ENCODE measurements around the gene MCU. TPM values are rescaled to one million over a fixed set of nuclear protein-coding genes. Genes with fewer than 3 reads are reported as not detected.
A peak's percentile ranks its signal among the peaks of the same experiment; 100 is the strongest.

The MCU gene
- polyA plus RNA-seq, 3 donors, result 36.2 to 42.6 (median 39.6) TPM

DNA sequence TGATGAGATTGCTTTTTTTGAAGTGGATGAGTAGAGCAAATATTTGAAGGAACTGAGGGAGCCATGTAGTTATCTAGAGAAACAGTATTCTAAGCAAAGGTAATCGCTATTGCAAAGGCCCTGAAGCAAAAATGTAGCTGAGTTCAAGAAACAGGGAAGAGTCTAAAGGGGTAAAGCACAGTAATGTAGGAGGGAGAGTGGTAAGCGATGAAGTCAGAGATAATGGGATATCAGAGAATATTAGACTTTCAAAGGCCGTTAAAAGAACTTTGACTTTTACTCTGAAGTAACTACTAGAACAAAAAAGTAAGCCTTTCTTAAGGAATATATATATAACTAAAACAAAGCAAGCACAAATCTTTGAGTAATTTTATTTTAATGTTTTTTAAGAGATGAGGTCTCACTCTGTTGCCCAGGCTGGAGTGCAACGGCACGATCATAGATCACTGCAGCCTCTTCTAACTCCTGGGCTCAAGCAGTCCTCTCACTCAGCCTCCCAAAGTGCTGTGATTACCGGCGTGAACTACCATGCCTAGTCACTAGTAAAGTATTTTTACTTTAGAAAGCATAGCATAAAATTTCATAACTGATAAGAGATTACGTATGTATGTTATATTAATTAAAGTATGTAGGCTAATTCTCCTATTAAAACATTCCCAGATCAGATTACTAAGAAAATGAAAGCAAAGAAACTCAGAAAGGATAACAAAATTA, 139.9 kb downstream of the MCU start:
- DNase-seq, result no peak

DNA sequence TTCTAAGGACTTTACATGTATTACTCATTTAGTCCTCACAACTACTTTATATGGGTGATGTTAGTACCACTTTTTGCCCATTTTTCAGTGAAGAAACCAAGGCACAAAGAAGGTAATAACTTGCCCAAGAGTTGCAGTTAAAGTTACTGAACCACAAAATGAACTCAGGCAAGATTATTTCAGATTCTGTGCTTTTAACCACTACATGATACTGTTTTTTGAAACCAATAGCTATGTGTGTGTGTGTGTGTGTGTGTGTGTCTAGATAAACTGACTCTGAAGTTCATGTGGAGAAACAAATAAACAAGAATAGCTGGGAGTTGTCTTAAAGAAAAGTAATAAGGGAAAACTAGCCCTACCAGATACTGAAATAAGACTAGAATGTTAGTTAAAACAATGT, 140.8 kb downstream of the MCU start:
- no peak for DNase-seq

DNA sequence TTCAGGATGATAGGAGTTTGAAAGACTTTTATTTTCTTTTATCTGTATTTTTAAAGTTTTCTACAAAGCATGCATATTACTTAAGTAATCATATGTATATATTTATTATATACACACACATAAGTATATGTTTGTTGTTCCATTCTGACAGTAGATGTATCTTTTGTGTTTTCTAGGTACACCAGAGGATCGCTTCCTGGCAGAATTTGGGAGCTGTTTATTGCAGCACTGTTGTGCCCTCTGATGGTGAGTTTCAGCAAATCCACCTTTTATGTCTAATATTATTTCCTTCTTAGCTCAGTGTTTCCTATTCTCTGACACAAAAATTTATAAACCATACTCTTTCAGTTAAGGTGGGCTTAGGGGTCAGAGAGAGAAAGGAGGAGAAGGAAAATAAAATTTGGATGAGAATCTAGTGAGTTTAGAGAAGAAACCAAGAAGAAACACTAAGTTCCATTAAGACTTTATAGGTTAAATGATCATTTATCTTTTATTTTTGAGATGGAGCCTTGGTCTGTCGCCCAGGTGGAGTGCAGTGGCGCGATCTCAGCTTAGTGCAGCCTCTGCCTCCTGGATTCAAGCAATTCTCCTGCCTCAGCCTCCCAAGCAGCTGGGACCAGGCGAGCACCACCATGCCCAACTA, 142.4 kb downstream of the MCU start:
- peak; percentile 54 for DNase-seq

DNA sequence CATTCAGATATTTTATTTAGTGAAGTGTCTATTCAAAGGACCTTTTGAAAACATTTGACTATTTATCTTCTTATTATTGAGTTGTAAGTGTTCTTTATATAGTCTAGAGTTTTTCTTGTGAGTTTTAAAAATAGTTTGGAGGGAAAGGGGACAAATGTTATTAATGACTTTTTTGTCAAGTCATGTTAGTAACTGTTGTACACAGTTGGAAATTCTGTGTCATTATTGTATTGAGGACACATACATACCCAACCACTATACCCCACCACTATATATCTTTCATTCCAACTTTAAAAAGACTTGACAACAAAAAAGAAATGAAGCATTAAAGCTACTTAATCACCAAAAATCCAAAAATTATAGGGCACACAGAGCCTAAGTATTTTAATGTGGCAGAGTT, 148.4 kb downstream of the MCU start:
- no peak for DNase-seq

DNA sequence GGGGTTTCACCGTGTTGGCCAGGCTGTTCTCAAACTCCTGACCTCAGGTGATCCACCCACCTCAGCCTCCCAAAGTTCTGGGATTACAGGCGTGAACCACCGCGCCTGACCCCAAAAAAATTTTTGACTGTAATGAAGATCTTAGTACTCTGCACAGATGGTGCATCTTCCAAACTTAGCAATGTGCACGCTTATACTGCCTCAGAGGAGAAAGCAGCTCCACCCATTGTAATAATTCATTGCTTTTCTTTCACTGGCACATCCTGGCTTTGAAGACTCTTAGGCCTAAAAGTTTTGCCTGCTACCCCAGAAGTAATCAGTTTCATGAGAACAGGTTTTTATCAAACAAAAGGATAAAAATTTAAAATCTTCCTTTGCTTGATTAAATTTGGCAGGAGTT, 149.5 kb downstream of the MCU start:
- DNase-seq, result no peak

DNA sequence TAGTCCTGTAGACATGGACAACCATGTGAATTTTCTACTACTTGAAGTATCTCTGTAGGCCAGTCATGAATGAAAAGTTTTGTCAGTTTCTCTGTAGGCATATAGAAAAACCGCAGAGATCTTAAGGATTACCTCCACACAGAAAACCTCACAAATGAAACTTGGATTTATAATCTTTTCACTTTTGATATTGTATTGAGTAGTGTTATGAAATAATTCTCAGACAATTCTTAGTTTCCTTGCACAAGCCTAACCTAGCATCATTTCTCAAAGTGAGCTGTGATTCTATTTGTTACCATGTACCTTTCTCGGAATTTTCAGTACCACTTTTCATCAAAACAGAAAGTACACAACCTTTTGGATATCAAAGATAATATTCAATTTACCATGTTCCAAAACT, 150.2 kb downstream of the MCU start:
- no peak for DNase-seq

DNA sequence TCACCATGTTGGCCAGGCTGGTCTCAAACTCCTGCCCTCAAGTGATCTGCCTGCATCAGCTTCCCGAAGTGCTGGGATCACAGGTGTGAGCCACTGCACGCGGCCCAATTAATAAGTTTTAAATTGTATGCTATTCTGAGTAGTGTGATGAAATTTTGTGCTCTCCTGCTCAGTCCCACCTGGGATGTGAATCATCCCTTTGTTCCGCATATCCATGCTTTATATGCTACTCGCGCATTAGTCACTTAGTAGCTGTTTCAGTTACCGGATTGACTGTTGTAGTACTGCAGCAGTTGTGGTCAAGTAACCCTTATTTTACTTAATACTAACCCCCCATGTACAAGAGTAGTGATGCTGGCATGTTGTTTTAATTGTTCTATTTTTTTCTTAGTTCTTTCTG, 154.3 kb downstream of the MCU start:
- DNase-seq, result no peak

DNA sequence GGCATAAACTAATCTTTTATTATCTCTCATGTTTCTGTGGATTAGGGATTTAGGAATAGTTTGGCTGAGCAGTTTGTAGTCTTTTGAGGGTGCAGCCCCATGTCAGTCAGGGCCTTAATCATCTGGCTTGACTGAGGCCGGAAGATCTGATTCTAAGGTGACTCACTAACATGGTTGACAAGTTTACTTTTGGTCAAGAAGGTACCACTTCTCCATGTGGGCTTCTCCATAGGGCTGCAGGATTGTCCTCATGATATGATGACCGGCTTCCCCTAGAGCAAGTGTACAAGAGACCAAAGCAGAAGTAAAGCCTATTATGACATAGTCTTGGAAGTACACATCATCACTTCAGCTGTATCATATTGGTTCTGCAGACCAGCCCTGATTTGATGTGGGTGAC, 155.7 kb downstream of the MCU start:
- no peak for DNase-seq

DNA sequence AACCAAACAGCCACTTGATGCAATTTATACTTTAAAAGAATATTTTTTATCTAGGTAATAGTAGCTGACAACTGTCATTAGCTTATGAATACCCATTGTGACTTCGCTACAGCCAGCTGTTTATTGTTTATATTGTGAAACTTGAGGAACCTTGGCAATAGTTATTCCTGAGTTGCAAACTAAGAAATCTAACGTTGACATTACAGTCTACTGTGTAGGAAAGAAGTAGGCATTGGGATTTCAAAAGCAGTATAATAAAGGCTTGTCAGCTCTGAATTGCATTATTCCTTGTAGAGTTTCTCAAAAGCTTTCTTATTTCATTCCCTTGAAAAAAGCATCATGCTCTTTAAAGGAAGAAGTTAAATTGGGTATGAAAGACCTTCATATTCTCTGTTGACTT, 158.9 kb downstream of the MCU start:
- no peak for DNase-seq

DNA sequence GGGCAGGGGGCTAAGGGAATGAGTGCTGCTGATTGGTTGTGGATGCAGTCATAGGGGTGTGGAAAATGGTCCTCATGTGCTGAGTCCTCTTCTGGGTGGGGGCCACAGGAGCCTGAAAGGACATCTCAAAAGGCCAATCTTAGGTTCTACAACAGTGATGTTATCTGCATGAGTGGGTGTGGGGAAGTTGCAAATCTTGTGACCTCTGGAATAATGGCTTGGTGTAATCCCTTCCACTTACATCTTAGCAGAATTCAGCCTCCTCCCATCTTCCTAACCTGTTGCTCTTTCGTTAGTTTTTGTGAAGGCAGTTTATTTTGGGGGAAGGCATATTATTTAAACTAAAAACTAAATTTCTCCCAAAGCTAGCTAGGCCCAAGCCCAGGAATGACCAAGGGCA, 159.6 kb downstream of the MCU start:
- no peak for DNase-seq

DNA sequence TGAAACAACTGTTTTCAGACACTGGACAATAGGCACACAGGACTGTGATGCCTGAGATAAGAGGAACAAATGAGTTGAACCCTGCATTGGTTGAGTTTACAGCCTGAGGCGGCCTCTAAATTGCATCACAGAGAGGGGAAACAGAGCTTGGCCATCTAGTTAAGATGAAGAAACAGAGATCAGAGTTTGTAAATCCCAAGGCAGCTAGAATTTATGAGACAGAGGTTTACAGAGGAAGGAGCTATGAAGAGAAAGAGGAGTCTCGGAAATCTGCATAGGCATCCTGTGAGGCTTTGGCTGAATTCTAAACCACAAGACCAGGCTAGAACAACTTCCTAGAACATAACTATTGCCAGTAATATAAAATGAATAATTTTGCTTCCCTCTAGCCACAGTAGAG, 160.6 kb downstream of the MCU start:
- no peak for DNase-seq

DNA sequence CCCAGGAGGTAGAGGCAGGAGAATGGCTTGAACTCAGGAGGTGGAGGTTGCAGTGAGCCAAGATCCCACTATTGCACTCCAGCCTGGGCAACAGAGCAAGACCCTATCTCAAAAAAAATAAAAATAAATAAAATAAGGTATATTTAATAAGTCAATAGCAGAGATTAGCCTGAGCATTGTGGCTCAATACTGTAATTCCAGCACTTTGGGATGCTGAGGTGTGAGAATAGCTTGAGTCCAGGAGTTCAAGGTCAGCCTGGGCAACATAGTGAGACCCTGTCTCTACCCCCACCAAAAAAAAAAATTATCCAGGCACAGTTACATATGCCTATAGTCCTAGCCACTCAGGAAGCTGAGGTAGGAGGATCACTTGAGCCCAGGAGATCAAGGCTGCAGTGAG, 163.2 kb downstream of the MCU start:
- DNase-seq, result no peak

DNA sequence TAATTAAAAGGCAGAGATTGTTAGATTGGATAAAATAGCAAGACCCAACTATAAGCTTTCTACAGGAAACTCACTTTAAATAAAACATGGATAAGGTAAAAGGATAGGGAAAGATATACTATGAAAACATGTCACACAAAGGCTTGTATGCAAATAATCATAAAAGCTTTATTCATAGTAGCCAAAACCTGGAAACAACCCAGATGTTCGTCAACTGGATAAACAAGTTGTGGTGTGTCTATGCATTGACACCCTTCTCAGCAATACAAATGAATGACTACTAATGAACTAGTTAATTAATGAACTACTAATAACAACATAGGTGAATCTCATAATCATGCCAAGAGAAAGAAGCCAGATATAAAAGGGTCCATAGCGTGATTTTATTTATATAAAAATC, 163.8 kb downstream of the MCU start:
- no peak for DNase-seq

DNA sequence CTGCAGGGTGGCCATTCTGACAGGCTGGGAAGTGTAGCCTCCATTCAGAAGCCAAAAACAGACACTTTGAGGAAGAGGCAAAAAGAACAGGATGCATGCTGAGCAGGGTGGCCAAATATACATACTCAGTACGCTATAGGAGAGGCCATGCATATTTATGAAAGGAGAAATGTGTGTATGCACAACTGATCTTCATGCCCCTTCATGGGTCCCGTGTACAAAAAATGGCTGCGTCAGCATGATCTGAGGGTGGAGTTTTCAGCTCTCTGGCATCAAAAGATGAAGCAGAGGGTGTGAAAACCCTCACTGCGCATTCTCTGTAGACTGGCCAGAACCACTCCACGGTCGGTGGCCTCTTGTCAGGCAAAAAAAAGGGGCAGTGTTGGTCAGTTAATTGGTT, 166.1 kb downstream of the MCU start:
- DNase-seq, result no peak

DNA sequence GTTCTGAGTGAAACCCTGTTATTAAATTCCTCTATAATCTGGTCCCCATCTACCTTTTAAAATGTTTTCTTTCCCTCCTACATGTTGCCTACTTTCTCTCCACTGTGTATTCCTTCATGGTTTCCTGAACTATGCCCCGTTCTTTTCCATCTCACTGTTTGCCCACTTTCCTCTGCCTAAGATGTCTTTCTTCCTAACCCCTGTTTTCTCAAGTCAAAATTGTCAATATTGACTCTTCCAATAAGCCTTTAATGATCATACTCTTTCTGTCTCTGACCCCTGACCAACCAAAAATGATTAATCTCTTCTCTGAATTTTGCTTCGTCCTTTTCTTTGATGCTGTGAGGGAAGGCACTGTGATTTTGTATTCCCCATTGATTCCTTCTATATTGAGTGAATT, 171.0 kb downstream of the MCU start:
- DNase-seq, result no peak

DNA sequence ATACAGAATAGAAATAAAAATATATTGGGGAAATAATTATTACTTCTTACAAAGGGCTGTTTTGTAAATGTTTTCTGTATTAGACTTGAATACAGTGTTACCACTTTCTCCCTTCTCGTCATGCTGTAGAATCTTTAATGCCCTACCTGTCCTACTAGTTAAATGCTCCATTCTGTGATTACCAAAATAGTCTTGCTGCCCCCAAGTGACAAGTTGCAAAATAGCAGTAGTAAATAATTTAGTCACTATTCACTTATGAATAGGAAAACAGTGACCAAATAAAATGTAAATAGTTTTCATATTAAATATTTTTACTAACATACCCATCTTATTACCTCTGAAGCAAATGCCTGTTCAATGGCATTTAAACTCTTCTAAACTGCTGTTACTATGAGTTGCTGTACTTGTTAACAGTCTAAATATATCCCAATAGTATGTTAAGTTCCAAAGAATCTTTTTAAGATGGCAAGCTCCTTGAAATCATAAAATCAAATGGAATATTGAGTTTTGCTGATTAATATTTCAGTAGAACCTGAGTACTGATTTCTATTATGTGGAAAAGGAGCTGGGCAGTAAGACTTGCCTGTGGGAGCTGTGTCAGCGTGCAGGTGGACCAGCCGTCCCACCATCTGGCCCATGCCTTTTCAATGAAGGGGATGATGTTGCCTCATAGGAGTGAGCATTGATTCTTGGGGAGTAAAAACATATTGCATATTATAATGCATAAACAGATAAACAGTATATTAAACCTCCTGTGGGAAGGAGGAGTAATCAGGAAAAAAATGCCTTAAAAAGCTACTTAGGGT, 183.5 kb downstream of the MCU start:
- DNase-seq, result peak; percentile 12

DNA sequence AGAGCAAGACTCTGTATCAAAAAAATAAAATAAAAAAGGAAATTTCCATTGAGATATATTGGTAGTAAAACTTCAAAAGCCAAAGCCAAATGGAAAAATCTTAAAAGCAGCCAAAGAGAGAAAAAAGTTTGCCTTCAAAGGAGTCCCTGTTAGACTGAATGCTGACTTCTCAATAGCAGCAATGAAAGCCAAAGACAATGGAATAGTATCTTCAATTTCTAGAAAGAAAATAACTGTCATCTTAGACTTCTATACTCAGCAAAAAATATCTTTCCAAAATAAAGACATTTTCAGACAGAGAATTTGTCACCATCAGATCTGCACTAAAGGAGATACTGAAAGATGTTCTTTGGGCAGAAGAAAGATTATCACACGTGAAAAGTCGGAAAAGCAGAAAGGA, 187.3 kb downstream of the MCU start:
- DNase-seq, result no peak

DNA sequence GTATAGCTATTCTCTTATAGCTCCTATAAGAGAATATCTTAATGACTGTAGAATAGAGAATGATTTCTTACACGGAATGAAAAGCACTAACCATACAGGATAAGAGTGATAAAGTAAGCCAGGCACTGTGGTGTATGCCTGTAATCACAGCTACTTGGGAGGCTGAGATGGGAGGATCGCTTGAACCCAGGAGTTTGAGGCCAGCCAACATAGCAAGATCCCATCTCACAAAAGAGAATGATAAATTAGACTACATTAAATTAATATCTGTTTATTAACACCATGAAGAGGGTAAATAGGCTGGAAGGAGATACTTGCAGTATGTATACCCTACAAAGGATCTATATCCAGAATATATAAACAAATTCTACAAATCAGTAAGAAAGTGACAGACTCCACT, 189.3 kb downstream of the MCU start:
- DNase-seq, result no peak

DNA sequence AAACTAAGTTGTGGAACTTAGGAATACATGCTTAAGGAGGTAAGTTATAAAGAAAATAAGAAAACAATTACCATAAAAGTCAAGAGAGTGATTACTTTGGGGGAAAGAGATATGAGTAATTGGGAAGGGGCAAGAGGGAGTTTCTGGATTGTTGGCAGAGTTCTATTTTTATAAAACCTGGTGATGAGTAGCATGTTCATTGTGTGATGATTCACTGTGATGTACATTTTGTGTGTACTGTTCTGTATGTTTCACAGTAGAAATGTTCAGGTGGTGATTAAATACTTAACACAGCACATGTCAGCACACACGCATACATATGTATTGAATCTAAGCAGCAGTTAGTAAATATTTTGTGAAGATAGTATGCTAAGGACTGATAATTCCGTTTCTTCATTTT, 191.9 kb downstream of the MCU start:
- DNase-seq, result no peak

DNA sequence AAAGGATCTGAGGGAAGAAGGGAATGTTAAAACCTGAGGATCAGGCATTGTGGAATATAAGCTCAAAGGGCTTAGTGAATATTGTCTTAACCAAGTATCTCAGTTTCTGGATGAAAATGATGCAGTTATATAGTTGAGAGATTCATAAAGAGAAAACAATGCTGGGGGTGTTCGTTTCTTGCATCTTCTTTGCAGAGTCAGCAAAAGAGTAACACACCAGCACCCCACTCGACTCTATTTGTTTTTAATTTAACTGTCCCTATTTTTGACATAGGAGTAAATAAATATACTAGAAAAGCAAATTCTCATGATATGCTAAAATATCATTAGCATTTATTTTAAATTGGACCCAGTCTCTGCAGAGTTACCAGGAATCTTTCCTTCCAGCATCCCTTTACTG, 194.0 kb downstream of the MCU start:
- DNase-seq, result no peak

DNA sequence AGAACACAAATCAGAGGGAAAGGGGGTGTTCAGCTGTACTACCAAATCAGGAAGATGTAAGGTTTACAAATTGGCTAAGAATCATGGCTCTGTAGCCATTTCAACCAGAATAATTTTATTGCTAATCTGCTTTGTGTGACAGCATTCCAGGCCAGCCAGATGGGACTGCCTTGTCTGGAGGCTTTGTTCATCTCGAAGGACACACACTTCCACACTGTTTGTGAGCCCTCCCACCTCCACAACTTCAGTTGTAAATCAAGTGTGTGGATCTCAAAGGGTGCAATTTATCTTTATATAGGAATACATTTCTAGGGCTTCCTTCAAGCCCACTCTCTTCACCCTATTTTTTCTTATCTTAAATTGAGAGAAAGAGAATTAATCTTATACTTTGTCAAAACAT, 194.7 kb downstream of the MCU start:
- no peak for DNase-seq

DNA sequence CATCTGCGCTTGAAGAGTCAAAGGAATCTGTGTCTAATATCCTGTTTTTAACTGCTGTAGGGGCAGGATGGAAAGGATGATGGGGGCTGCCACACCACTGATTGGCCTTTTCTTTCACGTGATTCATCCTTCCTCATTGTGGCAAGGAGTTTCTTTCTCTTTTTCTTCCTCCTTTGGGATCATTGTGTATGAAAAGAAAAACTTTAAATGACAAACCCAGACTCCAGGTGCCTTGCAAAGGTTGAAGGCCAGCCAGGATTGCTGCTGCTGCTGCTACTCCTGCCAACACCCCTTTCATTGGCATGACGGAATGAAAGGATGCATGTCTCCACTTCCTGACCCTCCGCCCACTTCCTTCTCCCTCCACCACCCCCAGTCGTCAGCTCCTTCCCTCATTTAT, 195.1 kb downstream of the MCU start:
- no peak for DNase-seq

DNA sequence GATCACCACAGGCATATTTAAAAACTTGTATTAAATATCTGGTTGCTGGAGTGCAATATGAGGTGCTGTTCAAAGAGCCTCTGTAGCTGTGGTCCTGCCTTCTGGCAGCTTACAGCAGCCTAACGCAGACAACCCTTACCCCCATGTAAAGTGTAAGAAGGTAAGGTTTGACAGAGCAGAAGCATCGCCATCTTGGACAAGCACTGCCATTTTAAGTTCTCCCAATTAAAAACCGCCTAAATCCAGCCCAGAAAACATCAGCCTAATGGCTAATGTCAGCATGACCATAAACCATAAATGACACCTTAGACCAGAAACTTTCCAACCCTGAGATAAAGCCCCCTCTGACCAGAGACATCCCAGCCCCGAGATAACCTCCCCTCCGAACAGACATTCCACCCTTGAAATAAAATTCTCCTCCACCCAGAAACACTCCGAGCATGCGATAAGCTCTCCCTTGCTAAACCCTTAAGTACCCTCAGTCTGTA, 196.3 kb downstream of the MCU start:
- no peak for DNase-seq
